Upper lobe of right lung (tissue), 1 donor: Measurements from ENCODE around the gene SLC16A8. TPM values are rescaled to one million over a fixed set of nuclear protein-coding genes. Genes with fewer than 3 reads are reported as not detected.
A peak's percentile ranks its signal among the peaks of the same experiment; 100 is the strongest.

Experiments used
- ATAC-seq: fragments of 200-7000 bp; cut with Tn5 transposase; one replicate; pipeline ENCODE4 v1.9.1; 2020; ENCODE audit warnings: mild to moderate bottlenecking, moderate library complexity
- DNase-seq: peaks from one replicate; pipeline ENCODE4 v3.0.0-alpha.2; 2020
- H3K27ac ChIP-seq: fragments of 200-600 bp; one replicate; pipeline ENCODE4 v1.8.0; 2022
- H3K27me3 ChIP-seq: fragments of 200-600 bp; one replicate; pipeline ENCODE4 v1.8.0; 2022; ENCODE audit warnings: mild to moderate bottlenecking
- H3K36me3 ChIP-seq: fragments of 200-600 bp; one replicate; pipeline ENCODE4 v1.8.0; 2022
- H3K4me1 ChIP-seq: fragments of 200-600 bp; one replicate; pipeline ENCODE4 v1.8.0; 2022
- H3K4me3 ChIP-seq: fragments of 200-600 bp; one replicate; pipeline ENCODE4 v1.8.0; 2022; ENCODE audit warnings: mild to moderate bottlenecking
- H3K9me3 ChIP-seq: fragments of 200-600 bp; one replicate; pipeline ENCODE4 v1.8.0; 2022
- CTCF ChIP-seq: fragments of 200-600 bp; IDR thresholded peaks from one replicate; pipeline ENCODE4 v1.8.0; 2022; ENCODE audit warnings: antibody characterized with exemption
- intact Hi-C: fragments of 100-400 bp; cut with DNase I; formaldehyde crosslinking; loops from one replicate; pipeline ENCODE4 v1.11.0; 2022
- total RNA-seq: library from RNA; stranded (reverse); fragmentation: NEBNext Ultra II Directional; extraction: Animal tissue kit (Norgen Biotek cat#: 25700); gene quantifications from one replicate; pipeline ENCODE4 v1.2.1, GENCODE V29; 2021
- donor health status: DM: no; HTN: yes; CAD: no; lungs with severe emphysema.

SLC16A8 gene
- total RNA-seq, 1 donor from 2014 or later, result not detected

DNA sequence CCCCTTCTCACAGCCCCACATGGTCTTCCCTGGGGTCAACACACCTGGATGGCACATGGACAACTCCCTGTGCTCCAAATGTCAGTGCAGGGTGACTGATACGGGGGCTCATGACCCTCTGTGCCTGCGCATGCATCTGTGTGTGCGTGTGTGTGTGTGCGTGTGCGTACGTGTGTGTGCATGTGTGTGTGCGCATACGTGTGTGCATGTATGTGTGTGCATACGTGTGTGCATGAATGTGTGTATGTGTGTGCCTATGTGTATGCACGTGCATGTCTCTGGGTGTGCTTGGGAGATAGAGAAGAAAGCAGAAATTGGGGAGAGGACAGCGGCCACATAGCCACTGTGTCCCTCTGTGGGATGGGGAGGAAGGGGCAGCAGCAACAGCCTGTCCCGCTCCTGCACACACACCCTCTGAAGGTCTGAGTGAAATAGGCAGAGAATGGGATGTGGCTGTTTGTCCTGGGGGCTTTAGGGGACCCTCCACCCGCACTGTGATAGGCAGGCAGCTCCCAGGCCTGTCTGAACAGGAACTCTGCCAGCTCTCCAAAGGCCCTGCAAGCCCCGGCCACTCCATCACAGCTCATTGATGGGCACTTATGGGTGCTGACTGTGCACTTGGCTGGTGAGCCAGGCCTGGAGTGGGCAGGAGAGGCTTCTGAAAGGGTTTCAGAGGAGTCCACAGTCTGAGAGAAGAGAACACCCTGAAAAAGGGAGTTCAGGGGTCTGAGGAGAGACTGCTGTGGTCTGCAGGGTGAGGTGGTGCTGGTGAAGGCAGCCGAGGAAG is 55.4 kb downstream of the SLC16A8 start:
- Histone ChIP-seq H3K4me3 (no peak overlapping the region), H3K36me3 (no peaks in the 10 kb centered on the region), H3K27me3 (no peaks in the 10 kb centered on the region), H3K9me3 (no peaks in the 10 kb centered on the region), H3K27ac (no peak overlapping the region), H3K4me1 (peaks cover 6% of the 10 kb centered on the region)
- DNase-seq (no peak), ATAC-seq (peak; percentile 6)
- intact Hi-C loops, result no loop called here
- no peak for TF ChIP-seq CTCF

Other genes starting within 250 kb of the SLC16A8 start
- gene ANKRD54, start 239.8 kb downstream of the SLC16A8 start, total RNA-seq, result 18.2 TPM
- 369 TPM for gene EIF3L, start 234.8 kb downstream of the SLC16A8 start, total RNA-seq
- 37.4 TPM for gene MICALL1, start 177.9 kb downstream of the SLC16A8 start, total RNA-seq
- gene C22orf23, start 130.6 kb downstream of the SLC16A8 start, total RNA-seq, result not detected
- 49.0 TPM for gene POLR2F, start 130.5 kb downstream of the SLC16A8 start, total RNA-seq
- not detected for gene SOX10, start 99.6 kb downstream of the SLC16A8 start, total RNA-seq
- gene PICK1, start 26.8 kb downstream of the SLC16A8 start, total RNA-seq, result 31.8 TPM
- gene BAIAP2L2, start 26.5 kb upstream of the SLC16A8 start, total RNA-seq, result 0.29 TPM
- 52.4 TPM for gene PLA2G6, start 97.6 kb upstream of the SLC16A8 start, total RNA-seq
- gene MAFF, start 117.8 kb upstream of the SLC16A8 start, total RNA-seq, result 48.9 TPM
- 79.2 TPM for gene TMEM184B, start 188.8 kb upstream of the SLC16A8 start, total RNA-seq
- 115 TPM for gene CSNK1E, start 233.2 kb upstream of the SLC16A8 start, total RNA-seq